GDM1 (cell line): ENCODE data around the gene CST7.

Experiments
- DNase-seq: peaks from one replicate; lab custom pipeline; 2025; lab: John Stamatoyannopoulos, UW

Gene CST7

DNA sequence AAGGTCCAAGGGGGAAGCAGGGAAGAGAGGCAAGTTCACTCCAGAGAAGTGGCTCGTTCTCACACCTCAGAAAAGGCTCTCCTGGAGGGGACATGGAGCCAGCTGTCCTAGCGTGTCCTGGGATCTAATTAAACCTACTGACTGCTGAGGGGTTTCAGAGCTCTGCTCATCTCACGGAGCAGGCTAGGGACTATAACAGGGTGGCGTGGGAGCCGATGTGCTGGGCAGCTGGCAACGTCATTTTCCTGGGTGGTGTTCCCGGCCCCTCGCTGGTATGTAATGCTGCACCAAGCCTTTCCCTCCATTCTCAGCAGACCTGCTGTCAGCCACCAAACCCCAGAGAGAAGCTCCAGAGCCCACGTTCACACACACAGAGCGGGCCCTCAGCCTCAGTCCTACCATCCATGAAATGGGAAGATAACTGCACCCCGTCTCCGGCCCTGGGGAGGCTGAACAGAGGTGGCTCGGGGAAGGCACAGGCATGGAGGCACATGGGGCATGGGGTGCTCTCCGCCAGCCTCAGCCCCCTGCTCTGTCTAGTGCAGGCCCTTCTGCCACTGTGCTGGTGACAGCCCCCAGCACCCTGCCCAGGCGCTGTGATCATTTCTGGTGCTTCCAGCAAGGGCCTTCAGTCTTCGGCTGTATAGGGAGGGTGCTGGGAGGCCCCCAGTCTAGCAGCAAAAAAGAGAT lies 1.9 kb downstream of the CST7 start:
- no peak for DNase-seq

DNA sequence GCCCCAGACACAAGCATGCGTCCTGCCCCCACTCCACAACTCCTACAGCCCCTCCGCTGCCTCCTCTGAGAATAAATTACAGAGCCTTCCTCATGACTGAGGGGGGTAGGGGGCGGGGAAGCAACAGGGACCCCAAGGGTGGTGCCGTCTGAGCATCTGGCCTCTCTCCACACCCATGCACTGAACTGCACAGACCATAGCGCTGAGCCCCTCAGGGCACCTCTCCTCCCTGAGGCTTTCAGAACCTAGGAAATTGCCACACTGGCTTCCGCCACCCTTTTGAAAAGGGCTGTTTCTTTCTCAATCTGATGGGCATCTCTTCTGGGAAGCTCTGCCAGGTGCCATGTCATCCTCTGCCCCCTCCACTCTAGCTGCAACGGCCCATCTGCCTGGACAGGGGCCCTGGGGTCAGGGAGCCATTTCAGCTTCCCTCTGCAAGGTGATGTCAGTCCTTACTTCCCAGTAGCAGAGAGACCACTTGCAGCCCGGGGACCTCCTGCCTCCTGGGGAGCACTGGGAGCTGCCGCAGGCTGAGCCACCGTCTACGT lies 2.5 kb downstream of the CST7 start:
- DNase-seq = no peak

DNA sequence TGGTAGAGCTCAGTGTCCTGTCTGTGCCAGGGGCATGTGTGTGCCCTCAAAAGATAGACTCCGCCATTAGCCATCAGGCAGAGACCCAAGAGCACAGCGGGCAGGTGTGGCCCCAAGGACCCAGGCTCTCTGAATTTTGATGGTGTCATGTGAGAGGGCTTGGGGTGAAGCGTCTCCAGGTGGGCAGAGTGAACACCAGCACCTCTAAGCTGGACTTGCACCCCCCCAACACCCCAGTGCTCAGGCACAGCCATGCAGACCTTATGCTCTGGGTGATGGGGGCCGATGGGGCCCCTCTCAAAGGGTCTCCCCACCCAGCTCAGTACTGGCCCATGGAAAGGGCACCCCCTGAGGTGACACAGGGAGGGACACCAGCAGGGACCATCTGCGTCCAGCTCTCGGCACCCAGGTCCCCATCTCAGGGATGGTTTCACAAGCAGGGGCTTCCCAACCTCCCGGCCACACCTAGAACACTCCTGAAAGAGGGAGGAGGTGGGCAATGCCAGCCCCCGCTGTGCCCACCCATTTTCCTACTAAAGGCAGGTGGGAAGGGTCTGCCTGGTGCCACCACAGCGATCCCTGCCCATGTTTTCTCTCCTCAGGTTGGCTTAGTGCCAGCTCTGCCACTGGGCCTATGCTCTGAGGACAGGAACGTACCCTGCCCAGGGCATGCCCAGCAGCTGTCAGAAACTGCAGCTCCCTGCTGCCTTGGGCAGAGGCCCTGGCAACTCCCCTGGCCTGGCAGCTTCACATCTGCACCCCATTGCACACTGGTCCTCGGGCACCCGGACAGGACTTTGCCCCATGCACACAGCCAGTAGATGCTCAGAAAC lies 3.5 kb downstream of the CST7 start:
- no peak for DNase-seq

DNA sequence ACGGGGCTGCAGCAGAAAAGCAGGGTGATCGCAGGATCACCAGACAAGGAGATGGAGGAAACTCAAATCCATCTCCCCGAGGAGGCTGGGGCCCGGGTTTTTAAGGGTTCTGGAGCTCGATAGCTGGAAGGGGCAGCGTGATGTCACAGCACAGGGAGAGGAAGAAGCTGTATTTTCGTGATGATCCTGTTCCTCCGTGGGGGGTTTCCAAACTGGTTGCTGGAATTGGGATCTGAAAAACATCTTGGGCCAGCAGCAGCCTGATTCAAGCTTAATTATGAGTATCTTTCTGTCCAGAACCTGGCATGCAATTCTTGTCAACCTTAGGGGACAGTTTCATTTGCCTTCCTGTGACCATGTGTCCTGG lies 4.1 kb downstream of the CST7 start:
- no peak for DNase-seq

DNA sequence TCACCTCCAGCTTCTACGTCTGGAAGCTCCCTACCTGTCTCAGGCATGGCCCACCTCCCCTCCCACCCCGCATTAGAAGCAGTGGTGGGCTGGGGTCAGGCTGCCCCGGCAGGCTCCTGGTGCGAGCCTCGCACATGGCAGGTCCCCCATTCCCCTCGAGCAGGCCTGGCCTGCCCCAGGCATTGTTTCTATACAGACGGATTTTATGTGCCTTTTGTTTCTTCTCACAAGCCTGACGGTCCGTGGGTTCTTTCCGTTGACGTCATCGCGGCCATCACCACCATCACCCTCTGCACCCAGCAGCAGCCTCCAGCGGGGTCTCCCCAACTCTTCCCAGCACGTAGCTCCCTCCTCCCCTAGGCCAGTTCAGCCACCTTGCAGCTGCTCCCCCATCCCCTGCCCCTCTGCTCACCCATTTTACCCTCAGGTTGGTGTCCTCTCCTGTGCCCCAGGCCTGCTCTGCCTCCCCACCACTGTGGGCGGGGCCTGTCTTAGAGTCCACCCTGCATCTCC lies 4.6 kb downstream of the CST7 start:
- no peak for DNase-seq

DNA sequence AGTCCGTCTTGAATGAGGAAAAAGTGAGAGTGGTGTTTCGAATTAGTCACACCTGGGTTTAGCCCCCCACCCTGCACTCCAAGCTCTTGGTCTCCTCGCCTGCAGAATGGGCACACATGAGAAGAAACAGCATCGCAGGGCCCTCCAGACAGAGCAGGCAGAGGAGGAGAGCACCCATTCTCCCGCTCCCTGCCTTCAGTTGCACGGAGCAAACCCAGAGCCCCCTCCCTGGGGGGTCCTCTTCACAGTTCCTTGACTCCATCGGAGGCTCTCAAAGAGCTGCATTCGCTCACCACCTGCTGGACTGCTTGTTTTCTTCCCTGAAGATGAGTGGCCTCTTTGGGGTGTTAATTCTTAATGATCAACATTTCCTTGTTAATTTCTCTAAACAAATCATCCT lies 5.1 kb downstream of the CST7 start:
- DNase-seq = no peak

DNA sequence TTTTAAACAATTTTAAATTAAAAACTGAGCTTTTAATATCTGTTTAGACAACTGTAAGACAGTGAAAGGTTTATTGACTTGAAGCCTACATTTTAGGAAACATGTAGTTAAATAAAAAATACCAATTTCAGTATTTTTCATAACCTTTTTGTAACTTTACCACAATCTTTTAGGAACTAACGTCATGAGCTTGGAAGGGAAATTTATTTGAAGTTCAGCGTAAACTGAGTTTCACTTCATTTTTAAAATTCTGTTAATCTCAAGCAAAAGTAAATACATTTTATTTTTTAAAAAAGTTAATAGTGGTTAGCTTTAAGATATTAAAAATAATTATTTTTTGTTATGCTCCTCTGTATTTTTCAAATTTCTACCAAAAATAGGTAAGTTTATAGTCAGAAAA lies 5.5 kb downstream of the CST7 start:
- no peak for DNase-seq

DNA sequence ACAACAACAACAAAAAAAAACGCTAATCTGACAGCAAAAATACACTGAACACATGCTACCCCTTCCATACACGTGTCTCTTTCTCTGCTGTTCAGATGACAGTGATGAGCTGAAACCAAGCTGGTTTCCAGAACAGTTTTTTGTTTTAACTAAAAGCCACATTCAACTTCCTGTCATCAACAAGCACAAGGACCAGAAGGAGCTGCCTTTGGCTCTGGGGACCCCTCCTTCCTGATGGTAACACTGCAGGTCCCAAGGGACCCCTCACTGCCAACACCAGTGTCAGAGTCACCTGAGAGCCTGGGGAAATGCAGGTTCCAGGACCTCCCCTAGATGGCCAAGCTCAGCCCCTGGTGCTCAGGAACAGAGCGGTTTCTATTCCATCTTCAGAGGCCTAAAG lies 6.0 kb downstream of the CST7 start:
- no peak for DNase-seq

DNA sequence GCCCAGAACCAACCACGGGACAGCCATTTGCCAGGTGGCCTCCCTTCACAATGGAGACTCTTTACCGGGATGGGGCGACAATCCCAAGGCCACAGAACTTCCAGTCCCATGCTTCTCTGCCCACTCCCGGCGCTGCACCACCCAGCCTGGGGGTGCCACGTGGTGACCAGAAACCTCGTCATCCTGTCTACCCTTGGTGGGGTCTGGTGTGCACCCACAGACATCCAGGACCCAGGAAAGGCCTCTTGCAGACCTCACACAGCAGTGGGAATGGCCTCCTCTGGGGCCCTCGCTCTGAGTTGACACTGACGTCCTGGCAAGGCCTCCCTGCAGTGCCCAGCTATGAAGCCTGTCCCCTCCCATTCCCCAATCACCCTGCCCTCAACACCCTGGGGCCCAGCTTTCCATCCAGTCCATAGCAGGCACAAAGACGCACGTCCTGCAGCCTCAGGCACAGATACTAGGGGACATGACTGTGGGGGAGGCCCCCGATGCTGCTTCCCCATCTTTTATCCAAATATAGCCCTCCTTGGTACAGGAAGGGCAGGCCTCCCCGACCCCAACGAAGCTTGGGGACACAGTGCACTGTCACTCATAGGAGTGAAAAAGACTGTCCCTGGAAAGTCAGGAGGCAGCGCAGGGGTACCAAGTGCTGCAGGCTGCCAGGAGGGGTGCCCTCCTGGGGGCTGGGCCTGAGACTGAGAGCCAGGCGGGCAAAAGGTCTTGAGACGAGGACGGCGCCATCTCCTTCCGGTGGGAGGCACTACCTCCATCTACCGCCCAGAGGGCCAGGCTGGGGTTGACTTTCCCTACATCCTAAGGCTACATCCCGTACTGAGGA lies 7.2 kb downstream of the CST7 start:
- no peak for DNase-seq

DNA sequence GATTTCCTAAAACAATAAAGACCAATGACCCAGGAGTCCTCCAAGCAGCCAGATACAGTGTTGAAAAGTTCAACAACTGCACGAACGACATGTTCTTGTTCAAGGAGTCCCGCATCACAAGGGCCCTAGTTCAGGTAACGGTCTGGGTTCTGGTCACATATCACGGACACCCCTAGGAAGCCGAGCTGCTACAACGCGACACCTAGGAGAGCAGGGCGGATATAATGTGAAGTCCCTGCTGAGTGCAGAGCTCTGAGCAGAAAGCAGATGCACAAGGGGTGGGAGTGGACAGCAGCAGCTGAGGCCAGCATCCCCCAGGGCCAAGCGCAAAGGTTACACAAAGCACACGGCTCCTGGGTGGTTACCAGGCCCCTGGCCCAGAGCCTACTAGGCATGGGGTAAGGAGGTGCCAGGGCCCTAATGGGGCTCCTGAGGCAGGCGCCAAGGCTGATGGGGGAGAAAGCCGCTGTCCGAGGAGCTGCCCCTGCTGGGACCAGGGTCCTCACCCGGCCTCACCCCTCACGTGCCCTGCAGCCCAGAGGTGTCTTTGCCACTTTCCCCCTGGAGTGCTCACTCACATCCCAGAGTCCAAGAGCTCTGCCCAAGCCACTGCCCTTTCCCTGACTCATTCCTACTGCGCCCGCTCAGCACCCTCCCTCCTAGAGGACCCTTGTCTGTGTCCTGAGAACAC lies 8.4 kb downstream of the CST7 start:
- DNase-seq = no peak

DNA sequence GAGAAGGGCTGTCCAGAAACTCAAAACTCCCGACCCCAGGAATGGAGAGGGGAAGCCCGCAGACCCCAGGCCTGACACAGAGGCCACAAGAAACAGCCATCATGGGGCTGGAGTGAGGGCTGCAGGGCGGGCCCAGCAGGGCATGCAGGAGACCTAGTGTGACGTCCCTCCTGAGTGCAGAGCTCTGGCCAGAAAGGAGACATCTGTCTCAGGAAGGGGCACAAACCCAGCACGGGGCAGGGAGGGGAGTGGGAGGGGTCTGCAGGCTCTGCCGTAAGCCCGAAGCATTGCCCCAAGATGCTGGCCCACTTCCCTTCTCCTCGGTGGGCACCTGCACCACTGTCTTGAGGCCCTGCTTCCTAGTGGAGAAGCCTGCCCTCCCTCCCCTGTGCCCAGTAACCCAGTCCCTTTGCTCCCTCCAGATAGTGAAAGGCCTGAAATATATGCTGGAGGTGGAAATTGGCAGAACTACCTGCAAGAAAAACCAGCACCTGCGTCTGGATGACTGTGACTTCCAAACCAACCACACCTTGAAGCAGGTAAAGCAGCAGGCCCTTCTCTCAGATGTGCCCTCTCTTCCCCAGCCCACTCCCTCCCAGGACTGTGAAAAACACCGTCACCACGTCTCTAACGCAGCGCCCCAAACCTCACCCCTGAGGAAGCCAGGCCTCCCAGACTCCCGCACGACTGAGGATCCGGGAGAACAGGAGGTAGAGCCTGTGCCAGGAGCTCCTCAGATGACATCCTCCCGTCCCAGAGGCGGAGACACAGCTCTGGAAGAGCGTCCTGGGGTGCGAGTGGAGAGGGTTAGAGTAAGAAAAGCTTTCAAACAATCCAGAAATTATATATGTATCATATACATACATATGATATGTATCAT lies 9.7 kb downstream of the CST7 start:
- DNase-seq = no peak

DNA sequence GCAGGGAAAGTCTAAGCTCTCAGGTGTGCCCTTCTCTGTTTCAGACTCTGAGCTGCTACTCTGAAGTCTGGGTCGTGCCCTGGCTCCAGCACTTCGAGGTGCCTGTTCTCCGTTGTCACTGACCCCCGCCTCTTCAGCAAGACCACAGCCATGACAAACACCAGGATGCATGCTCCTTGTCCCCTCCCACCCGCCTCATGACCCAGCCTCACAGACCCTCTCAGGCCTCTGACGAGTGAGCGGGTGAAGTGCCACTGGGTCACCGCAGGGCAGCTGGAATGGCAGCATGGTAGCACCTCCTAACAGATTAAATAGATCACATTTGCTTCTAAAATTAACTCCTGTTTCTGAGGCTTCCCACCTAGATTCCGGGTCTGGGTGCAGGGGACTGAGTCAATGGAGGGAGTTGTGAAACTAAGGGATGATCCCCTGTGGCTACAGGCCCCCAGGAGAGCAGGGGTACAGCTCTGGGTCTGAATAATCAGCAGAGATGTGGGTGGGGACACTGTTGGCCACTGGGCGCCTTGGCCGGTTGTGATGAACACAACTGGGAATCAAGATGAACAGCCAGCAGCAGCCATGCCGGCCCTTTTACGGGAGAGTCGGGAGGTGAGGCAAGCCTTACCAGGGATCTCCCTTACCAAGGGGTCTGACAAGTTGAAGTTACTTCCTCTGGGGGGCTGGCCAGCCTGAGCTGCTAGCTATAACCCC lies 10.7 kb downstream of the CST7 start:
- no peak for DNase-seq

DNA sequence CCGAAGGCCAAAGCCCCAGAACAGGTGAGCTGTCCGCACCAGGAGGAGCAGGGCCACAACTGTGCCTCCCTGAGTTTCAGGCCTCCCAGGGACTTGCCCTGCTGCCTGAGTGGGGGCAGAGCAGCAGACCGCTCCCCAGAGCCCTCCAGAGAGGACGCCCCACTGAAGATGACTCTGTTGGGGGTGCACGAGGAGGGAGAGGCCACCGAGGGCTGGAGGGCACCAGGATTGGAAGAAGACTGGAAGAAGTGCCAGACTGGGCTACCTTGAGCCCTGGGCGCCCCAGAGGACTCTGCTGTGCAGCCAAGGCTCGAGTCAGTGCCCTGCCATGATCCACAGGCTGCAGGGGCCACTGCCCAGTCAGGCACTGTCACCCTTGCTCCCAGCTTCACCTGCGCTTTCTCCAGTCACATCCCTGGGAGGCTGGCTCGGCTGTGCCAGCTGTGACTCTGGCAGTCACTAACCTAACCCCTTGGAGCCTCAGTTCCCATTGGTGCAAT lies 11.3 kb downstream of the CST7 start:
- no peak for DNase-seq

DNA sequence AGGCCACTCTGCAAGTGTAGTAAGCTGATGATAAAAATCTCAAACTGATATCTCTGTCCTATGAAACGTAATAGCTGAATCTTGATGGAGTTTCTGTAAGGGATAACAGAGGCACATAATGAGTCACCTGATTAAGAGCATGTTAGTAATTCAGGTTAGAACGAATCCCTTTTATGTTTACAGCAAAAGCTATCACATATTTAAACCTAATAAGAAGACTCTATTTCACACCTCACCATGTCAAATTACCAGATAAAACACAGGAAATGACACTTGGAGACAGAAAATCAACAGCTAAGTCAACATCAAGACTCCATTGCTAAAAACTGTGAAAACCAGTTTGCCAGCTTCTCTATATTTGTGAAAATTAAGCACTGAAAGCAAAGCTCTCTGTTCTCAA lies 11.8 kb downstream of the CST7 start:
- DNase-seq = no peak

DNA sequence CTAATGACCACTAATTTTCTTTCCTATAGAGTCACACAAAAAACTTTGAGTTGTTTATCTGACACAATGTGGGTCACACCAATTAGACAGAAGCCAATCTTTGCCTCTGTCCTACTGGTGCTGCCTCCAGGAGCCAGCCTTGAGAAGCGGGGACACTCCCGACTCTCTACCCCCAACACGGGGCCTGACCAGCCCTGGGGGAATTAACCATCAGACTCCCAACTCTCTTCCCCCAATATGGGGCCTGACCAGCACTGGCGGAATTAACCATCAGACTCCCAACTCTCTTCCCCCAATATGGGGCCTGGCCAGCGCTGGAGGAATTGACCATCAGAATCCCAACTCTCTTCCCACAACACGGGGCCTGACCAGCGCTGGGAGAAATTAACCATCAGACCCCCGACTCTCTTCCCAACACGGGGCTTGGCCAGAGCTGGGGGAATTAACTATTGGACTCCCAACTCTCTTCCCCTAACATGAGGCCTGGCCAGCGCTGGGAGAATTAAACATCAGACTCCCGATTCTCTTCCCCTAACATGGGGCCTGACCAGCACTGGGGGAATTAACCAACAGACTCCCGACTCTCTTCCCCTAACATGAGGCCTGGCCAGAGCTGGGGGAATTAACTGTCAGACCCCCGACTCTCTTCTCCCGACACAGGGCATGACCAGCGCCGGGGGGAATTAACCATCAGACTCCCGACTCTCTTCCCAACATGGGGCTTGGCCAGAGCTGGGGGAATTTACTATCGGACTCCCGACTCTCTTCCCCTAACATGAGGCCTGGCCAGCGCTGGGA lies 12.5 kb downstream of the CST7 start:
- DNase-seq = no peak

DNA sequence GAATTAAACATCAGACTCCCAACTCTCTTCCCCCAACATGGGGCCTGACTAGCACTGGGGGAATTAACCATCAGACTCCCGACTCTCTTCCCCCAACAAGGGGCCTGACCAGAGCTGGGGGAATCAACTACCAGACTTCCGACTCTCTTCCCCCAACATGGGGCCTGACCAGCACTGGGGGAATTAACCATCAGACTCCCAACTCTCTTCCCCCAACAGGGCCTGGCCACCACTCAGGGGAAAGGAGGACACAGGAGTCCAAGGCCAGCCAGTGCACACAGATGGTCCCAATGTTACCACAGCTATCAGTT lies 13.1 kb downstream of the CST7 start:
- no peak for DNase-seq

DNA sequence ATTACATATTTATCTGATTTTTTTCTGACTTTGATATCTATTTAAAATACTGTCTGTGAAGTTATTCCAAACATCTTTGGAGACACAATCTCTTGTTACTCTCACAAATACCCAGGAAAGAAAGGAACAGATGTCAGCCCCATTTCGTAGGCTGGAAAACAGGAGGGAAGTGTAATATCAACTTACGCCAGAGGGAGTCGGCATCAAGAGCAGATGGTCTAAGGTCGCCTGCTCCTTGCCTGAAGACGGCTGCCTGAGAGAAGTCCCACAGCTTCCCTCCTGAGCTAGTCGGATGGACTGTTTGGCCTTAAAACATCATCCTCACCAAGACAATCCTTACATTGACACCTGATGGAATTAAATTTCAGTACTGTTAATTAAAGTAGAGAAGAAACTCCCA lies 13.4 kb downstream of the CST7 start:
- no peak for DNase-seq

DNA sequence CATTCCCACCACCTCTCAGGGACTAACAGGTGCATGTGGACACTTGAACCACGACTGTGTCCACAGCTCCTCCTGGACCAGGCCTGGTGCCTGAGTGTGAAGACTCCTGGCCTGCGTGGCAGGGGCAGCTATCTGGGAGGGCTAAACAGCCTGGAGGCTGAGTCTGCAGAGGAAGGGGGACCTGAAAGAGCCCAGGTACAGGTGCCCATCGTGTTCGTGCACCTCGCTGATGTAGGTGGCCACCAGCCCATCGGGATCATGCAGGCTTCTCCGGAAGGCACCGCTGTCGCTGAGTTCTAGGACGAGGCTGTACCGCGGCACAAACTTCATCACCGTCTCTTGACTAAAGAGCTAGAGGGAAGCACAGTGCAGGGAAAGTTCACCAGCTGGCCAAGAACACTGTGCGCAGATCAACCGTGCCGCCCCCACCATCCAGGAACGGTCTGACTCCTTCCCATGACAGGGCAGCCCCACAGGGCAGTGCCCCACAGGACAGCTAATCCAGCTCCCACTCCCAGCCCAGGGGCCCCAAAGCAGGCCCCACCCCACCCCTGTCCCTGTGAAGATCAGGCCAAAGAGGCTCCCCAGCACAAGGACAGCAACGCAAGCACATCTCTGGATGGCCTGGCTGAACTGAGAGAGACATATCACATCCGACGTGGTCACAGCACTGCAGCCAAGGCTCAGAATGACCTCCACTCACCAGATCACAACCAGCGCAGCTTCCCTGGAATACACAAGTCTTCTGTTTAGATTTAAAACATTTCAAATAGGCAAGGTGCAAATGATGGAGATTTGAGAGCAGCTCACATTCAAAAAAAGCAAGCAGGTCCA lies 14.8 kb downstream of the CST7 start:
- no peak for DNase-seq

DNA sequence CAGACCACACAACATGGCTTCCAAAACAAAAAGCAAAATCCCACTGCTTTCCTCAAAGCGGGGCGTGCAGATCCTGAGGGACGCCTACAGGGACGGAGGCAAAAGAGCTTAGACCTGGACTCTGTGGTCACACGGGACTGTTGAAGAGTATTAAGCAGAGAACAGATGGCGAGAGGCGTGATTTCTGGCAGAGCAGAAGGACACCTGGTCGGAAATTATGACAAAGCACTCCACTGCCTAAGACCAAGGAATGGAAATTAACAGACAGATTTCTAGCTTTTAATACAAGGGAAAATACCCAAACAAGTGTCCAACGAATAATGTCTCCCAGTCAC lies 15.4 kb downstream of the CST7 start:
- DNase-seq = no peak
